ENCODE measurements around the gene ZNF282.

The ZNF282 gene

GRCh38 chr7:149252378-149252777 lies 57.0 kb downstream of the ZNF282 start:
- TF ChIP-seq, protein P1, sequence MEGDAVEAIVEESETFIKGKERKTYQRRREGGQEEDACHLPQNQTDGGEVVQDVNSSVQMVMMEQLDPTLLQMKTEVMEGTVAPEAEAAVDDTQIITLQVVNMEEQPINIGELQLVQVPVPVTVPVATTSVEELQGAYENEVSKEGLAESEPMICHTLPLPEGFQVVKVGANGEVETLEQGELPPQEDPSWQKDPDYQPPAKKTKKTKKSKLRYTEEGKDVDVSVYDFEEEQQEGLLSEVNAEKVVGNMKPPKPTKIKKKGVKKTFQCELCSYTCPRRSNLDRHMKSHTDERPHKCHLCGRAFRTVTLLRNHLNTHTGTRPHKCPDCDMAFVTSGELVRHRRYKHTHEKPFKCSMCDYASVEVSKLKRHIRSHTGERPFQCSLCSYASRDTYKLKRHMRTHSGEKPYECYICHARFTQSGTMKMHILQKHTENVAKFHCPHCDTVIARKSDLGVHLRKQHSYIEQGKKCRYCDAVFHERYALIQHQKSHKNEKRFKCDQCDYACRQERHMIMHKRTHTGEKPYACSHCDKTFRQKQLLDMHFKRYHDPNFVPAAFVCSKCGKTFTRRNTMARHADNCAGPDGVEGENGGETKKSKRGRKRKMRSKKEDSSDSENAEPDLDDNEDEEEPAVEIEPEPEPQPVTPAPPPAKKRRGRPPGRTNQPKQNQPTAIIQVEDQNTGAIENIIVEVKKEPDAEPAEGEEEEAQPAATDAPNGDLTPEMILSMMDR (IDR thresholded peaks at IDR 0.05; ENCODE audit: low read depth, low read length), result no peak
- no peak for DNase-seq (ENCODE audit: extremely low read depth, low read depth)

GRCh38 chr7:149253665-149254064 lies 58.3 kb downstream of the ZNF282 start:
- TF ChIP-seq, protein P1 (IDR thresholded peaks at IDR 0.05; ENCODE audit: low read depth, low read length), result no peak
- DNase-seq (ENCODE audit: extremely low read depth, low read depth), result no peak

DNA sequence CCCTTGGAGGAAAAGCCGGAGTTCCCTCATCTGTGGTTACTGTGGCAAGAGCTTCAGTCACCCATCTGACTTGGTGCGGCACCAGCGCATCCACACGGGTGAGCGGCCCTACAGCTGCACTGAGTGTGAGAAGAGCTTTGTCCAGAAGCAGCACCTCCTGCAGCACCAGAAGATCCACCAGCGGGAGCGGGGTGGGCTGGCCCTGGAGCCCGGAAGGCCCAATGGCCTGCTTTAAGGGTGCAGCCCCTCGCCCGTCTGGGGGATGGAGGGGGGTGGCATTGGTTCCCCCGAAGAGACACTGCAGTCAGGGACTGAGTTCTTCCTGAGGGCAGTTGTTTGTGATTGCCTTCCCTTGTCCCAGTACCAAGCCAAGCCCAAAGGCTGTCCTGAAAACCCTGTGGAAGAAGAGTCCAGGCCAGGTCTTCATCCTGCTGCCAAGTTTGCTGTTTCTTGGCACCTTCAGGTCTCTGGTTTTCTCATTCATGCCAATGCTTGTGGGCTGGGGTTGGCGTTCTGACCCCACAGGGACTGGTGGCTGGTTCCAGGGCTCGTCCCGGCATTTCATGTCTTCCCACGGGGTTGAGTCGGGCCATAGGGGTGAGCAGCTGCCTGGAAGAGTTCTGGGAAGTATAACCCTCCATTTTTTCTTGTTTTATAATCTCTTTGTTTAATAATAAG lies 59.0 kb downstream of the ZNF282 start:
- TF ChIP-seq, protein P1 (IDR thresholded peaks at IDR 0.05; ENCODE audit: low read depth, low read length), result no peak
- DNase-seq (ENCODE audit: extremely low read depth, low read depth), result no peak

DNA sequence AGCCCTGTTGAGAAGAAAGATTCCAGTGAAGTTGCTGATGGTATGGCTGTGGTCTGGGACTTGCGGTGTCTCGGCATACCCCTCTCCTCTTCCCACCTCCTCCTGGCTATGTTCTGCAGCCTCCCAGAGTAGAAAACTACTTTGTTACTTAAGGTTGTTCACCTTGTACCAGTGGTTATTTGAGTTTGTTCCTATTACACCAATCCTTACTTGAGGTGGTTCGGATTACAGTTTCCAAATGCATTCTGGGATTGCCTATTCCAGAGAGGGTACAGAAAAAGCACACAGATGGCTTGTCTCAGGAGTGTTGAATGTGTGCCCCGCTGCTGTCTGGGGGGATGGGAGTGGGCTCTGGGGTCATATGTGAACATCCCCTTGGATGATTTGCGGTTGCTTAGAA lies 59.8 kb downstream of the ZNF282 start:
- TF ChIP-seq, protein P1 (IDR thresholded peaks at IDR 0.05; ENCODE audit: low read depth, low read length), result no peak
- DNase-seq (ENCODE audit: extremely low read depth, low read depth), result no peak

DNA sequence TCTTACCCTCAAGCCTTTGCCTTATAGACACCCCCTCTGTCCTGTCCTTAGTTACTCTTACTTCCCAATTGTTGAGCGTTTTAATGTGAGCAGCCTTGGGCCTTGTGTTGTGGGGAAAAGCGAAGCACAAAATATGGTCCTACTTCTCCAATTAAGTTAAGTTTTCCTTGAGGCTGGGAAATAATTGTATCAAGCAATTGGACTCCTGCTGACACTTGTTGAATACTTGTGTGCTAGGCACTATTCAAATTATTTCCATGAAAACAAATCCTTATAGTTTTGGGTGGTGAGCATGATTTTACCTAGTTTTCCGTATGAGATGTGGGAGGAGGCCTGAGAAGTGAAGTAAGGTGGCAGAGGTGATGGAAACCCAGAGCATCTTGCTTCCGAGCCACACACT lies 61.2 kb downstream of the ZNF282 start:
- TF ChIP-seq, protein P1 (IDR thresholded peaks at IDR 0.05; ENCODE audit: low read depth, low read length), result no peak

DNA sequence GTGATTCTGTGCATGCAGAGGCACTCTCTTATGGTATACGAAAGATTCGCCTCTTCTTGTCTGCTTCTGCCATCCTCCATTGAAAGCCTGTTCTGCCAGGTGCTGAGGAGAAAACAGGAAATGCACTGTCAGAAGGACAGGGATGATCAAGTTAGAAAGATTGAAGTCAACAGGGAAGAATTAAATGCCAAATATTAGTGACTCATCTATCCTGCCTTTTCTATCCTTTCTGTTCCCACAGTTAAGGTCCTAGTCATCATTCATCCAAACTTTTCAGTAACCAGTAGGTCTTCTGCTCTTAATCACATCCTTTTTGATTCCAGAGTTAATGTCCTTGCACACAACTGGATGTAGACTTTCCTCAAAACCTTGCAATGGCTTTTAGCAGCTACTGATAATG lies 61.8 kb downstream of the ZNF282 start:
- no peak for DNase-seq (ENCODE audit: extremely low read depth, low read depth)
- TF ChIP-seq, protein P1 (IDR thresholded peaks at IDR 0.05; ENCODE audit: low read depth, low read length), result no peak

More for the DNA sequence above, 61.2 kb downstream of the ZNF282 start:
- DNase-seq (ENCODE audit: extremely low read depth, low read depth), result no peak

DNA sequence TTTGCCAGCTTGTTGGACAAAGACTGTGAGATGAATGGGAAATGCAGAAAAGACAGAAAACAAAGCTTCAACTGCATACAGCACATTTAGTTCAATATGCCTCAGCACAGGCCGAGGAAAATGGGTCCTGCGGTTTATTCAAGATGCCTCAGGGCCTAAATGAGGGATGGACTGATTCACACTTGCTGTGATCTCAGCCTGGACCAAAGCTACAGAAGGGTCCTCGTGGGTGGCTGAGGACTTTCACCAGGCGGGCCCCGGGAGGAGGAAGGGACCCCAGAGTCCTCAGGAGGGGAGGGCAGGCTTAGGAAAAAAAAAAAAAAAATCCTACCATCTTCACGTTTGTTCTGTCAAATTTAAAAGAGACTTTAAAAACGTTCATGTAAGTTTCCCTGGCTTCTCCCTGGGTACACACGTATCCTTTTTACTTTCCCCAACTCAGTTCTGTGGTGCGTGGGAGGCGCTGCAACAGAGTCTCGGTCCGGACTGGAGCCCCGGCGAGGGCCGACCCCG lies 66.0 kb downstream of the ZNF282 start:
- TF ChIP-seq, protein P1 (IDR thresholded peaks at IDR 0.05; ENCODE audit: low read depth, low read length), result no peak; the same call in 1 of the 2 replicates
- DNase-seq (ENCODE audit: extremely low read depth, low read depth), result no peak

Measured in AG09319 (cell line).